Loucy (cell line): ENCODE results near the gene ZFP36.

Experiments
- H2AFZ ChIP-seq: fragments of 200-600 bp; sonication (generic); 2 replicates; pipeline ENCODE4 v1.6.0; 2016; ENCODE audit warnings: antibody characterized with exemption, mild to moderate bottlenecking, low read length, moderate library complexity
- H3F3A ChIP-seq: fragments of 200-600 bp; 2 replicates; pipeline ENCODE4 v1.6.0; 2016; ENCODE audit warnings: antibody characterized with exemption, low read depth, mild to moderate bottlenecking
- H3K27me3 ChIP-seq: fragments of 200-600 bp; sonication (generic); 2 replicates; pipeline ENCODE4 v1.6.1; 2014; ENCODE audit warnings: low read length, mild to moderate bottlenecking; ENCODE audit not compliant: insufficient read depth, poor library complexity, severe bottlenecking
- H3K36me3 ChIP-seq: fragments of 200-600 bp; sonication (generic); 2 replicates; pipeline ENCODE4 v1.6.1; 2016; ENCODE audit warnings: low read length; ENCODE audit not compliant: insufficient read depth
- H3K4me1 ChIP-seq: fragments of 200-600 bp; sonication (generic); 2 replicates; pipeline ENCODE4 v1.5.1; 2014; ENCODE audit warnings: low read length, mild to moderate bottlenecking; ENCODE audit not compliant: insufficient read depth, poor library complexity, severe bottlenecking
- H3K4me2 ChIP-seq: fragments of 200-600 bp; sonication (generic); 2 replicates; pipeline ENCODE4 v1.6.0; 2014; ENCODE audit warnings: antibody characterized with exemption, low read length, low read depth, mild to moderate bottlenecking; ENCODE audit not compliant: poor library complexity, severe bottlenecking
- H3K4me3 ChIP-seq: fragments of 200-600 bp; sonication (generic); 2 replicates; pipeline ENCODE4 v1.5.1; 2014; ENCODE audit warnings: low read length, mild to moderate bottlenecking, mixed read lengths; ENCODE audit not compliant: poor library complexity, severe bottlenecking
- H3K79me2 ChIP-seq: fragments of 200-600 bp; sonication (generic); 2 replicates; pipeline ENCODE4 v1.6.1; 2014; ENCODE audit warnings: low read length; ENCODE audit not compliant: insufficient read depth
- H3K9ac ChIP-seq: fragments of 200-600 bp; sonication (generic); 2 replicates; pipeline ENCODE4 v1.6.0; 2014; ENCODE audit warnings: mild to moderate bottlenecking, low read depth, low read length, moderate library complexity; ENCODE audit not compliant: poor library complexity, severe bottlenecking
- H3K9me2 ChIP-seq: fragments of 200-600 bp; sonication (generic); replicated peaks from 2 replicates; pipeline ENCODE4 v1.6.1; 2016; ENCODE audit warnings: low read depth, low read length, mixed read lengths
- H3K9me3 ChIP-seq: fragments of 200-600 bp; sonication (generic); 2 replicates; pipeline ENCODE4 v1.6.1; 2014; ENCODE audit warnings: mild to moderate bottlenecking, antibody characterized with exemption, low read length, low read depth; ENCODE audit not compliant: insufficient read depth
- H4K20me1 ChIP-seq: fragments of 200-600 bp; sonication (generic); 2 replicates; pipeline ENCODE4 v1.6.0; 2014; ENCODE audit warnings: antibody characterized with exemption, low read length, mild to moderate bottlenecking; ENCODE audit not compliant: insufficient read depth, poor library complexity, severe bottlenecking
- EZH2phosphoT487 ChIP-seq: fragments of 200-600 bp; IDR thresholded peaks from 2 replicates; pipeline ENCODE4 v1.6.1; 2018; ENCODE audit warnings: antibody characterized with exemption, mild to moderate bottlenecking, moderate library complexity, borderline replicate concordance
- TF ChIP-seq, protein P1 (sequence below): fragments of 200-600 bp; sonication (generic); conservative IDR thresholded peaks from 2 replicates; pipeline ENCODE4 v1.5.1; 2014; ENCODE audit warnings: mild to moderate bottlenecking, antibody characterized with exemption, low read length

Gene ZFP36, protein sequence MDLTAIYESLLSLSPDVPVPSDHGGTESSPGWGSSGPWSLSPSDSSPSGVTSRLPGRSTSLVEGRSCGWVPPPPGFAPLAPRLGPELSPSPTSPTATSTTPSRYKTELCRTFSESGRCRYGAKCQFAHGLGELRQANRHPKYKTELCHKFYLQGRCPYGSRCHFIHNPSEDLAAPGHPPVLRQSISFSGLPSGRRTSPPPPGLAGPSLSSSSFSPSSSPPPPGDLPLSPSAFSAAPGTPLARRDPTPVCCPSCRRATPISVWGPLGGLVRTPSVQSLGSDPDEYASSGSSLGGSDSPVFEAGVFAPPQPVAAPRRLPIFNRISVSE

DNA sequence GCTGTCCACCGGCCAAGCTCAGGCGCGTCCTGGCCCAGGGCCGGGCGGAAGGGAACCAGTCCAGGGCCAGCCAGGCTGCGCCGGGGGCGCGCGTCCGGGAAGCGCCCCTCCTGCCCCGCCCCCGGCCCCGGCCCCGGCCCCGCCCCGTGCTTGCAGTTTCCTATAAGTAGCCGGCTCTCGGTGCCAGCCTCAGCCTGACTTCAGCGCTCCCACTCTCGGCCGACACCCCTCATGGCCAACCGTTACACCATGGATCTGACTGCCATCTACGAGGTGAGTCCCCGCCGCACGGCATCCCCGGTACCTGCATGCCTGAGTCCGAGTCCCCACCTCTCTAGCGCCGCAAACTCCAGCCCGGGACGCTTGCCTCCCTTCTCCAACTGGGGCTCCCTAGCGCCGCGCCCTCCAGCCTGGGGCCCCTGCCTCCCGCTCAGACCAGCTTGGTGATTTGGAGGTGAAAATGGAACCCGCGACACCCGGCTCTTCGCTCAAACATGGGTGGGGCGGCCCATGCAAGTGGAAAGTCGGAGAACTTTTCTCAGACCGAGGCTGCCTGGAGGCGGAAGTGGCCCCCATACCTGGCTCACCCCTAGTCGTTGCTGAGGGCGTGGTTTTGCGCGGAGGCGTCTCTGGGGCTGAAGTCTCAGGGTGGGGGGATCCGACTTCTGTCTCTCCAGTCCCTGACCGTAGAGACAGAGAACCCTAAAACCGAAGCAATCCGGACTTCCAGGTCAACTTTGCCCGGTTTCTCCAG is at the start of gene ZFP36:
Gene ZFP36, plus strand, starts transcription at position 192 of the 754 bp plus-strand sequence. Its CDS starts 58 bp downstream, at position 250.
- H3K27me3 ChIP-seq, result no peaks in the 10 kb centered on the region
- peaks cover 3% of the 10 kb centered on the region for H3F3A ChIP-seq
- H3K4me1 ChIP-seq, result peaks cover 51% of the 10 kb centered on the region
- H3K4me3 ChIP-seq, result peak within 1 kb of the TSS; percentile 93
- no peak for TF ChIP-seq EZH2phosphoT487
- TF ChIP-seq, protein P1, sequence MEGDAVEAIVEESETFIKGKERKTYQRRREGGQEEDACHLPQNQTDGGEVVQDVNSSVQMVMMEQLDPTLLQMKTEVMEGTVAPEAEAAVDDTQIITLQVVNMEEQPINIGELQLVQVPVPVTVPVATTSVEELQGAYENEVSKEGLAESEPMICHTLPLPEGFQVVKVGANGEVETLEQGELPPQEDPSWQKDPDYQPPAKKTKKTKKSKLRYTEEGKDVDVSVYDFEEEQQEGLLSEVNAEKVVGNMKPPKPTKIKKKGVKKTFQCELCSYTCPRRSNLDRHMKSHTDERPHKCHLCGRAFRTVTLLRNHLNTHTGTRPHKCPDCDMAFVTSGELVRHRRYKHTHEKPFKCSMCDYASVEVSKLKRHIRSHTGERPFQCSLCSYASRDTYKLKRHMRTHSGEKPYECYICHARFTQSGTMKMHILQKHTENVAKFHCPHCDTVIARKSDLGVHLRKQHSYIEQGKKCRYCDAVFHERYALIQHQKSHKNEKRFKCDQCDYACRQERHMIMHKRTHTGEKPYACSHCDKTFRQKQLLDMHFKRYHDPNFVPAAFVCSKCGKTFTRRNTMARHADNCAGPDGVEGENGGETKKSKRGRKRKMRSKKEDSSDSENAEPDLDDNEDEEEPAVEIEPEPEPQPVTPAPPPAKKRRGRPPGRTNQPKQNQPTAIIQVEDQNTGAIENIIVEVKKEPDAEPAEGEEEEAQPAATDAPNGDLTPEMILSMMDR, result peak; percentile 33
- peak within 1 kb of the TSS; percentile 94 for H3K9ac ChIP-seq
- peaks cover 41% of the 10 kb centered on the region for H3K79me2 ChIP-seq
- peak within 1 kb of the TSS; percentile 57; the same call in 1 of the 2 replicates for H2AFZ ChIP-seq
- no peaks in the 10 kb centered on the region for H3K36me3 ChIP-seq
- H3K4me2 ChIP-seq, result peak within 1 kb of the TSS; percentile 97
- H3K9me3 ChIP-seq, result no peaks in the 10 kb centered on the region
- H3K9me2 ChIP-seq, result no peaks in the 10 kb centered on the region
- peaks cover 26% of the 10 kb centered on the region for H4K20me1 ChIP-seq

DNA sequence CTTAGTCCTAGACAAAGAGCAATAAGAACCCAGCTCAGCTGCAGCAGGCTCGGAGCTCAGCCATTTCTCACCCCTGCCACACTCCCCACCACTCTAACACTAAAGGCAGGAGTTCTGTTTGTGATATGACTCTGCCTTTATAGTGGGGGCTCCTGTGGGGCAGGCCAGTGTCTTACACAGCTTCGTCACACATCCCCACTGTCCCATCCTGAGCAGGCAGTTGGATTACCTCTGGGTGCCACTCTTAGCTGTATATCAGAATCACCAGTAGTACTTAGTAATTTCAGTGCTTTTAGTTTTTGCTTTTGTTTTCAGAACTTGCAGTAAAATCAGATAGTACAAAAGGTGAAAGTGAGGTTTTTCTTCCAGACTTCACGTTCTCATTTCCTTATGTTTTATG is 47.6 kb upstream of the ZFP36 start:
- no peak for TF ChIP-seq EZH2phosphoT487
- TF ChIP-seq, protein P1, result no peak
- H3K9me2 ChIP-seq, result no peaks in the 10 kb centered on the region
- H3F3A ChIP-seq, result no peaks in the 10 kb centered on the region
- no peaks in the 10 kb centered on the region for H3K79me2 ChIP-seq
- no peak overlapping the region for H3K4me3 ChIP-seq
- H3K36me3 ChIP-seq, result peaks cover 70% of the 10 kb centered on the region
- no peak overlapping the region for H2AFZ ChIP-seq
- no peaks in the 10 kb centered on the region for H4K20me1 ChIP-seq
- no peaks in the 10 kb centered on the region for H3K27me3 ChIP-seq
- no peak overlapping the region for H3K9ac ChIP-seq
- H3K9me3 ChIP-seq, result no peaks in the 10 kb centered on the region
- no peak overlapping the region for H3K4me2 ChIP-seq
- no peaks in the 10 kb centered on the region for H3K4me1 ChIP-seq

DNA sequence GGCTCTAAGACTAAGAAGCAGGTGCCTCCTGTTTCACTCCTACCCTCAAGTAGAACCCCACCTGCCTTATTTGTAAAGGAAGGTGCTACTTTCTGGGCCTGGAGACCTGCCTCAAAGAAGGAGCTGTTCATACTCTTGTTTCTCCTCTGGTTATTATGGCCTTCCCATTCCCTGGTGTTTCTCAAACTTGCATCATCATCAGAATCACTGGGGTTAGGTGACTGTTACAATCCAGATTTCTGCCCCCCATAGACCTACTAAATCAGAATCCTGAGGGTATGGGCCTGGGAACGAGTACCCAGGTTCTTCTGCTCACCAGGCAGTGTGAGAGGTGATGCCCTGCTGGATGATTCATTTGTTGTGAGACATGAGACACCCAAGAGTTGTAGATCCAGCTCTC is 46.0 kb upstream of the ZFP36 start:
- Histone ChIP-seq H3K36me3 (peaks cover 58% of the 10 kb centered on the region), H3K4me3 (no peak overlapping the region), H3K79me2 (no peaks in the 10 kb centered on the region), H3K9me3 (no peaks in the 10 kb centered on the region), H3F3A (no peaks in the 10 kb centered on the region), H3K9ac (no peak overlapping the region), H3K27me3 (no peaks in the 10 kb centered on the region), H3K9me2 (no peaks in the 10 kb centered on the region), H3K4me2 (no peak overlapping the region), H3K4me1 (no peaks in the 10 kb centered on the region), H4K20me1 (no peaks in the 10 kb centered on the region), H2AFZ (no peak overlapping the region)
- TF ChIP-seq, protein P1, result no peak
- TF ChIP-seq EZH2phosphoT487, result no peak
